ENCODE data around the gene ATL2. TPM values are rescaled to one million over a fixed set of nuclear protein-coding genes. Genes with fewer than 3 reads are reported as not detected.

Gene ATL2
- total RNA-seq, 1 experiment from 2014 or later, result 66.7 TPM

DNA sequence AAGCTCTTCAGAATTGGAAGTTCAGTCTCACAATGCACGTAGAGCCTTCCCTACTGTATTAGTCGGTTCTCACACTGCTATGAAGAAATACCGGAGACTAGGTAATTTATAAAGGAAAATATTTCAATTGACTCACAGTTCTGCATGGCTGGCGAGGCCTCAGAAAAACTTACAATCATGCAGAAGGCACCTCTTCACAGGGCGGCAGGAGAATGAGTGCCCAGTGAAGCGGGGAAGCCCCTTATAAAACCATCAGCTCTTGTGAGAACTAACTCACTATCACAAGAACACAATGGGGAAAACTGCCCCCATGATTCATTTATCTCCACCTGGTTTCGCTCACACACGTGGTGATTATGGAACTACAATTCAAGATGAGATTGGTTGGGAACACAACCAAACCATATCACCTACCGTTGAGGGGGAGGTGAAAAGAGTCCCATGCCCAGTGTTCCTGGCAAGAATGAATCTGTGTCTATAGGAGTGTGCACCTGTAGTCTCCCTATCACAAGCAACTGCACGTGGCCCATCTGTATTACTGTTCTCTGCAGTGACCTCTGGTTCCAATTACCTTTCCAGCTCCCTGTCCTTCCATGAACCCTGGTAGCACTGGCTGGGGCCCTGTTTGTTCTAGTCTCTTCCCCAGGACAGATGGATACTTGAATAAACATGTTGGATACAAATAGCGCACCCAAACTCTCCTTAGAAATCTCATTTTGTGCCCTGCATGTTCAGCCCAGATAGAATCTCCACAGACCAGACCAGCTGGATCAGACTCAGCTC lies 44.4 kb upstream of the ATL2 start:
- Histone ChIP-seq H3K79me2 (ENCODE audit: insufficient read depth, low read length) (no peaks in the 10 kb centered on the region), H3K9ac (ENCODE audit: extremely low read depth, insufficient read length, low read length) (no peak overlapping the region), H3K56ac (ENCODE audit: insufficient read length, low read depth, low read length) (no peak overlapping the region), H3K4me1 (ENCODE audit: insufficient read depth, low read length) (no peaks in the 10 kb centered on the region), H2BK12ac (ENCODE audit: insufficient read length, low read depth, low read length) (no peak overlapping the region), H2BK20ac (ENCODE audit: low read depth, low read length, poor library complexity, severe bottlenecking) (no peak overlapping the region), H3K27ac (ENCODE audit: insufficient read length, low read depth, low read length) (no peak overlapping the region), H3K18ac (ENCODE audit: insufficient read length, low read depth, low read length) (no peak overlapping the region), H2AK5ac (ENCODE audit: insufficient read length, low read length) (no peak overlapping the region), H3T11ph (ENCODE audit: low read length) (no peak overlapping the region), H2BK5ac (ENCODE audit: insufficient read length, low read length) (no peak overlapping the region), H4K20me1 (ENCODE audit: control insufficient read depth, insufficient read depth, insufficient read length) (no peaks in the 10 kb centered on the region), H3K23me2 (ENCODE audit: insufficient read length, low read depth, low read length, poor library complexity, severe bottlenecking) (no peaks in the 10 kb centered on the region), H2BK15ac (ENCODE audit: low read depth, low read length) (no peak overlapping the region), H4K5ac (ENCODE audit: insufficient read length, low read depth, low read length) (no peak overlapping the region), H3K27me3 (ENCODE audit: insufficient read depth, low read length) (no peaks in the 10 kb centered on the region), H3K4ac (ENCODE audit: low read depth, low read length) (no peak overlapping the region), H2BK120ac (ENCODE audit: low read depth, low read length, poor library complexity, severe bottlenecking) (no peak overlapping the region), H4K91ac (ENCODE audit: insufficient read length, low read depth, low read length) (no peak overlapping the region), H3K9me3 (ENCODE audit: control insufficient read depth, low read depth, low read length) (no peaks in the 10 kb centered on the region), H4K8ac (replicated peaks; ENCODE audit: insufficient read length, low read depth, low read length) (no peak overlapping the region), H3K4me2 (ENCODE audit: insufficient read depth, insufficient read length, low read length) (no peak overlapping the region), H3K79me1 (ENCODE audit: insufficient read depth, low read depth, low read length, poor library complexity, severe bottlenecking) (no peaks in the 10 kb centered on the region), H3K23ac (ENCODE audit: insufficient read length, low read depth, low read length) (no peak overlapping the region), H3K14ac (ENCODE audit: insufficient read depth, low read length) (no peak overlapping the region), H2AFZ (ENCODE audit: low read length) (no peak overlapping the region)
- DNase-seq, result no peak
- TF ChIP-seq, protein P1, sequence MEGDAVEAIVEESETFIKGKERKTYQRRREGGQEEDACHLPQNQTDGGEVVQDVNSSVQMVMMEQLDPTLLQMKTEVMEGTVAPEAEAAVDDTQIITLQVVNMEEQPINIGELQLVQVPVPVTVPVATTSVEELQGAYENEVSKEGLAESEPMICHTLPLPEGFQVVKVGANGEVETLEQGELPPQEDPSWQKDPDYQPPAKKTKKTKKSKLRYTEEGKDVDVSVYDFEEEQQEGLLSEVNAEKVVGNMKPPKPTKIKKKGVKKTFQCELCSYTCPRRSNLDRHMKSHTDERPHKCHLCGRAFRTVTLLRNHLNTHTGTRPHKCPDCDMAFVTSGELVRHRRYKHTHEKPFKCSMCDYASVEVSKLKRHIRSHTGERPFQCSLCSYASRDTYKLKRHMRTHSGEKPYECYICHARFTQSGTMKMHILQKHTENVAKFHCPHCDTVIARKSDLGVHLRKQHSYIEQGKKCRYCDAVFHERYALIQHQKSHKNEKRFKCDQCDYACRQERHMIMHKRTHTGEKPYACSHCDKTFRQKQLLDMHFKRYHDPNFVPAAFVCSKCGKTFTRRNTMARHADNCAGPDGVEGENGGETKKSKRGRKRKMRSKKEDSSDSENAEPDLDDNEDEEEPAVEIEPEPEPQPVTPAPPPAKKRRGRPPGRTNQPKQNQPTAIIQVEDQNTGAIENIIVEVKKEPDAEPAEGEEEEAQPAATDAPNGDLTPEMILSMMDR (conservative IDR thresholded peaks at IDR 0.05), result no peak
- Mint-ChIP-seq H3K27ac (no peak overlapping the region), H3K27me3 (ENCODE audit: low read depth) (peaks cover 7% of the 10 kb centered on the region), H3K36me3 (ENCODE audit: insufficient read depth in 1 of 3, low read depth in 3 of 3) (no peaks in the 10 kb centered on the region), H3K4me3 (no peak overlapping the region), H3K9me3 (no peaks in the 10 kb centered on the region), H3K4me1 (0 out of 4 replicates have a peak, but pooled peaks cover 0 to 3% of the 10 kb centered on the region in 2 experiments)
- no CpG with 5 or more reads among the region's 11 CpGs for WGBS (ENCODE audit: extremely low coverage, insufficient read length, low lambda C conversion rate)

All from H9 (cell line).